Ascending aorta (tissue), 2 donors: ENCODE data around the gene RAB3GAP1. TPM values are rescaled to one million over a fixed set of nuclear protein-coding genes. Genes with fewer than 3 reads are reported as not detected.

ENCODE experiments used
- DNase-seq, 2 donors: peaks; one replicate each; pipeline ENCODE4 v3.0.0-alpha.2; 2019; ENCODE audit warnings: low spot score in 2 of 2
- H3K27ac ChIP-seq, 2 donors: fragments of 200-600 bp; sonication (generic); one replicate each; pipeline ENCODE4 v1.5.1; 2016 to 2017; ENCODE audit warnings: mild to moderate bottlenecking in 1 of 2
- H3K27me3 ChIP-seq: fragments of 200-600 bp; sonication (generic); one replicate; pipeline ENCODE4 v1.5.1; 2017
- H3K36me3 ChIP-seq, 2 donors: fragments of 200-600 bp; sonication (generic); one replicate each; pipeline ENCODE4 v1.5.1; 2016
- H3K4me1 ChIP-seq, 2 donors: fragments of 200-600 bp; sonication (generic); one replicate each; pipeline ENCODE4 v1.5.1; 2016 to 2017; ENCODE audit warnings: mild to moderate bottlenecking in 1 of 2
- H3K4me3 ChIP-seq, 2 donors: fragments of 200-600 bp; sonication (generic); one replicate each; pipeline ENCODE4 v1.5.1; 2016 to 2017; ENCODE audit warnings: mild to moderate bottlenecking in 1 of 2
- H3K9me3 ChIP-seq, 2 donors: fragments of 200-600 bp; sonication (generic); one replicate each; pipeline ENCODE4 v1.5.1; 2016
- intact Hi-C: fragments of 100-400 bp; cut with DNase I; formaldehyde crosslinking; loops from one replicate; pipeline ENCODE4 v1.15.1; 2023
- total RNA-seq: library from RNA; depleted of rRNA; stranded (reverse); fragments of >200 nt; gene quantifications from one replicate; pipeline ENCODE4 v1.1.0, GENCODE V29; 2016
- TF ChIP-seq, protein P1 (sequence below), 3 experiments: fragments of 200-600 bp in 2 of 3; fragments of 450-650 bp in 1 of 3; sonication (generic) in 2 of 3; IDR thresholded peaks; one replicate each; pipeline ENCODE4 v1.5.1; 2016 to 2019; ENCODE audit warnings: antibody characterized with exemption in 3 of 3, mild to moderate bottlenecking in 1 of 3, moderate library complexity in 1 of 3

The RAB3GAP1 gene
- total RNA-seq, 1 donor from 2014 or later: 14.8 TPM

DNA sequence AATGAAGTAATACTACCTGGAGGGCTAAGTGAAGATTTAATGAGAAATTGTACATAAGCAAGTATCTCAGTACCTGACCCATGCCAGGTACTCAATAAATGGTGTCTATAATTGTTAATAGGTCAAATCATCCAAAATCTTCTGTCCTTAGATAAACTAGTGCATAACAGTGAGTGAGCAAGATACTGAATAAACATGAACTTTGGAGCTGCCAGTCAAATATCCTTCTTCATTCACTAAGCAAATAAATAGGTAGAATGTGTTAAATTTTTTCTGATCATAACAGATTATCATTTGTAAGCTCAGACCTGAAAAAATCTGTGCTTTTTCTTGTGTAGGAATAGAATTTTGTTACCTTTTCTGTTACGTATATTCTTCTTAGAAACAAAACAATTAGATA, 39.6 kb downstream of the RAB3GAP1 start:
- H3K27me3 ChIP-seq: no peaks in the 10 kb centered on the region
- no peak overlapping the region for H3K4me3 ChIP-seq
- no peak overlapping the region for H3K27ac ChIP-seq
- TF ChIP-seq, protein P1, sequence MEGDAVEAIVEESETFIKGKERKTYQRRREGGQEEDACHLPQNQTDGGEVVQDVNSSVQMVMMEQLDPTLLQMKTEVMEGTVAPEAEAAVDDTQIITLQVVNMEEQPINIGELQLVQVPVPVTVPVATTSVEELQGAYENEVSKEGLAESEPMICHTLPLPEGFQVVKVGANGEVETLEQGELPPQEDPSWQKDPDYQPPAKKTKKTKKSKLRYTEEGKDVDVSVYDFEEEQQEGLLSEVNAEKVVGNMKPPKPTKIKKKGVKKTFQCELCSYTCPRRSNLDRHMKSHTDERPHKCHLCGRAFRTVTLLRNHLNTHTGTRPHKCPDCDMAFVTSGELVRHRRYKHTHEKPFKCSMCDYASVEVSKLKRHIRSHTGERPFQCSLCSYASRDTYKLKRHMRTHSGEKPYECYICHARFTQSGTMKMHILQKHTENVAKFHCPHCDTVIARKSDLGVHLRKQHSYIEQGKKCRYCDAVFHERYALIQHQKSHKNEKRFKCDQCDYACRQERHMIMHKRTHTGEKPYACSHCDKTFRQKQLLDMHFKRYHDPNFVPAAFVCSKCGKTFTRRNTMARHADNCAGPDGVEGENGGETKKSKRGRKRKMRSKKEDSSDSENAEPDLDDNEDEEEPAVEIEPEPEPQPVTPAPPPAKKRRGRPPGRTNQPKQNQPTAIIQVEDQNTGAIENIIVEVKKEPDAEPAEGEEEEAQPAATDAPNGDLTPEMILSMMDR (IDR thresholded peaks at IDR 0.05): no peak
- intact Hi-C loops: no loop called here
- H3K36me3 ChIP-seq: peaks cover 2 to 22% of the 10 kb centered on the region in 2 donors
- H3K4me1 ChIP-seq: no peaks in the 10 kb centered on the region
- H3K9me3 ChIP-seq: no peaks in the 10 kb centered on the region
- DNase-seq: no peak

DNA sequence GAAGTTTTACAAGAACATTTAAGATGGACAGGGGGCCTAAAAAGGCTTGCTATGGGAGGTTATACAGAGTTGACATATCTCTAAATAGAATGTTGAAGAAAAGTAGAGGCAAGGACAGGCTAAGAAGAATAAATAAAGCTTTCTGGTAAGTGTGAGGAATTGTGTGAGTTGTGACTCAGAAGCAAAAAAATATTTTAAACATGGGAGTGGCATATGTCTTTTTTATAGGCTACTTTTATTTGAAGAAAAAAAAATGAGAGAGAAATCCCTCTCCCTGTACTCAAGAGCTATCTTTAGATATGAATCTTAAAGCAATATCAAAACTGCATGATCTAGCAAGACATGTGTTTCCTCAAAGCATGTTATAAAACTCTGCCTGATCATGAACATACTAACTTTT, 41.1 kb downstream of the RAB3GAP1 start:
- Histone ChIP-seq H3K4me3 (no peak overlapping the region), H3K27ac (no peak overlapping the region), H3K27me3 (no peaks in the 10 kb centered on the region), H3K36me3 (peaks cover 2 to 27% of the 10 kb centered on the region in 2 donors), H3K9me3 (no peaks in the 10 kb centered on the region), H3K4me1 (no peaks in the 10 kb centered on the region)
- TF ChIP-seq, protein P1 (IDR thresholded peaks at IDR 0.05): no peak
- intact Hi-C loops: no loop called here
- no peak for DNase-seq

DNA sequence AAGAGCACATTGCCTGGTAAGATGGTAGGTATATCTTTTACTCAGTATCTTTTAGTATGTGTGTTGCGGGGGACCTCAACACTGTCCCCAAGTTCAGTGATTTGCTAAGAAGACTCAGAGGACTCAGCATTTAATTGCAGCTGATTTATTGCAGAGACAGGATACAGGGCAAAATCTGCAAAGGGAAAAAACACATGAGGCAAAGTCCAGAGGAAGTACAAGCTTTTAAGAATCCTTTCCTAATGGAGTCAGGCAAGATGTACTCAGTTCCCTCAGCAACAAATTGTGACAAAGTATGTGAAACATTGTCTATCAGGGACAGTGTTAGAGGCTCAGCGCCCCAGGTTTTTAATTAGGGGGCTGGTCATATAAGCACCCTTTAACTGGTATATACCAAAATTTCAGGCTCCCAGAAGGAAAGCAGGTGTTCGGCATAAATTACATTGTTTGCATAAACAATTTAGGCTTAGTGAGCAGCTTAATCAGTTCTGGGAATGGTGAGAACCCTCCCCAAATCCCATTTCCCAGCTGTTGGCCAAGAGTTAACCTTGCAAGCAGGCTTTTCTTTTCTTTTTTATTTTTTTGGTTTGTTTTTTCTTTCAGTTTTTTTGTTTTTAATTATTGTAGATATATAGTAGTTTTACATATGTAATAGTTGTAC, 41.7 kb downstream of the RAB3GAP1 start:
- Histone ChIP-seq H3K4me3 (no peak overlapping the region), H3K9me3 (no peaks in the 10 kb centered on the region), H3K4me1 (no peaks in the 10 kb centered on the region), H3K36me3 (peaks cover 2 to 27% of the 10 kb centered on the region in 2 donors), H3K27me3 (no peaks in the 10 kb centered on the region), H3K27ac (no peak overlapping the region)
- DNase-seq: no peak
- intact Hi-C loops: no loop called here
- TF ChIP-seq, protein P1 (IDR thresholded peaks at IDR 0.05): no peak

DNA sequence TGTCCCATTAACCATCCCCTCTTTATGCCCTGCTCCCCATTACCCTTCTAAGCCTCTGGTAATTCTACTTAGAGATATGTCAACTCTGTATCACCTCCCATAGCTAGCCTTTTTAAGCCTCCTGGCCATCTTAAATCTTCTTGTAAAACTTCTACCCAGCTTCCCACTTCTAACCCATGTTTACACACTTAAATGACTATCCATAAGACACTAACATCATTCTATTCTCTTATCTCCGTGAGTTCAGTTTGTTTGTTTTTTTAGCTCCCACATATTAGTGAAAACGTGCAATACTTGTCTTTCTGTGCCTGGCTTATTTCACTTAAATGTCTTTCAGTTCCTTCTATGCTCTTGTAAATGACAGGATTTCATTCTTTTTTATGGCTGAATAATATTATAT, 42.4 kb downstream of the RAB3GAP1 start:
- Histone ChIP-seq H3K9me3 (no peaks in the 10 kb centered on the region), H3K4me3 (no peak overlapping the region), H3K4me1 (no peaks in the 10 kb centered on the region), H3K27ac (no peak overlapping the region), H3K36me3 (peaks cover 1 to 27% of the 10 kb centered on the region in 2 donors), H3K27me3 (no peaks in the 10 kb centered on the region)
- no peak for DNase-seq
- TF ChIP-seq, protein P1 (IDR thresholded peaks at IDR 0.05): no peak
- intact Hi-C loops: no loop called here

DNA sequence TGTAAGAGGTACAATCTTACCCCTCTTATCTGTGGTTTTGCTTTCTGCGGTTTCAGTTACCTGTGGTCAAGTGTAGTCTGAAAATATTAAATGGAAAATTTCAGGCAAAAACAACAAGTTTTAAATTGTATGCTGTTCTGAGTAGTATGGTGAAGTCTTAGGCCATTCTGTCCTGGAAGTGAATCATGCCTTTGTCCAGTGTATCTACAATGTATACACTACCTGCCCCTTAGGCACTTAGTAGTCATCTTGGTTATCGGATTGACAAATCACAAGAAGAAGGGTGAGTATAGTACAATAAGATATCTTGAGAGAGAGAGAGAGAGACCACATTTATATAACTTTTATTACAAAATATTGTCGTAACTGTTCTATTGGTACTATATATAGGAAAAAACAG, 43.5 kb downstream of the RAB3GAP1 start:
- no peak for DNase-seq
- TF ChIP-seq, protein P1 (IDR thresholded peaks at IDR 0.05): no peak
- Histone ChIP-seq H3K27ac (no peak overlapping the region), H3K4me1 (no peaks in the 10 kb centered on the region), H3K36me3 (peaks cover 0 to 27% of the 10 kb centered on the region in 2 donors), H3K27me3 (no peaks in the 10 kb centered on the region), H3K9me3 (no peaks in the 10 kb centered on the region), H3K4me3 (no peak overlapping the region)
- intact Hi-C loops: no loop called here
